ENCODE results near the gene PEX11B.

DNA sequence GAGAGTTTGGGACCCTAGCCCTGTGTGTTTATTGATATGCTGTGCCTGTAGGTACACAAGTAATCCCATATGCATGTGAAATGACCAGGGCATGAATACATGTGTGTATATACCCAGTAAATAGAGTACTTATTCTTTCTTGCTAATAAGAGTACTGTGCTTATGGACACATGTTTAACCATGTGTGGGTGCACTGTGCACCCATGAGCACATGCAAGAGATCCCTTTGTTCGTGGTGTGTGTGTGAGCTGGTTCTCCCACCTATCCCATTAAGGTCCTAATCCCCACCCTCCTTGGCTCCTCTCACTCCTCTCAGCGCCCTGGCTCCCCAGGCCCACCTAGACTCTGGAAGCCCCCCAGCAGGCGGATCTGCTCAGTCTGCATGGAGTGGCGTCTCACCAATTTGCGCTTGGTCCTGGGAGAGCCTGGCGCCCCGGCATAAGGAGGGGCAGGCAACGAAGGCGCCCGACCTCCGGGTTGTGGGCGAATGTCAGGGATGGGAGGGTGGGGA, 41.5 kb upstream of the PEX11B start:
- no peak for TF ChIP-seq POLR2AphosphoS5 (IDR thresholded peaks at IDR 0.05; ENCODE audit: low read depth, low read length)
- TF ChIP-seq, protein P1, sequence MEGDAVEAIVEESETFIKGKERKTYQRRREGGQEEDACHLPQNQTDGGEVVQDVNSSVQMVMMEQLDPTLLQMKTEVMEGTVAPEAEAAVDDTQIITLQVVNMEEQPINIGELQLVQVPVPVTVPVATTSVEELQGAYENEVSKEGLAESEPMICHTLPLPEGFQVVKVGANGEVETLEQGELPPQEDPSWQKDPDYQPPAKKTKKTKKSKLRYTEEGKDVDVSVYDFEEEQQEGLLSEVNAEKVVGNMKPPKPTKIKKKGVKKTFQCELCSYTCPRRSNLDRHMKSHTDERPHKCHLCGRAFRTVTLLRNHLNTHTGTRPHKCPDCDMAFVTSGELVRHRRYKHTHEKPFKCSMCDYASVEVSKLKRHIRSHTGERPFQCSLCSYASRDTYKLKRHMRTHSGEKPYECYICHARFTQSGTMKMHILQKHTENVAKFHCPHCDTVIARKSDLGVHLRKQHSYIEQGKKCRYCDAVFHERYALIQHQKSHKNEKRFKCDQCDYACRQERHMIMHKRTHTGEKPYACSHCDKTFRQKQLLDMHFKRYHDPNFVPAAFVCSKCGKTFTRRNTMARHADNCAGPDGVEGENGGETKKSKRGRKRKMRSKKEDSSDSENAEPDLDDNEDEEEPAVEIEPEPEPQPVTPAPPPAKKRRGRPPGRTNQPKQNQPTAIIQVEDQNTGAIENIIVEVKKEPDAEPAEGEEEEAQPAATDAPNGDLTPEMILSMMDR (IDR thresholded peaks at IDR 0.05): no peak
- TF ChIP-seq, protein P2, sequence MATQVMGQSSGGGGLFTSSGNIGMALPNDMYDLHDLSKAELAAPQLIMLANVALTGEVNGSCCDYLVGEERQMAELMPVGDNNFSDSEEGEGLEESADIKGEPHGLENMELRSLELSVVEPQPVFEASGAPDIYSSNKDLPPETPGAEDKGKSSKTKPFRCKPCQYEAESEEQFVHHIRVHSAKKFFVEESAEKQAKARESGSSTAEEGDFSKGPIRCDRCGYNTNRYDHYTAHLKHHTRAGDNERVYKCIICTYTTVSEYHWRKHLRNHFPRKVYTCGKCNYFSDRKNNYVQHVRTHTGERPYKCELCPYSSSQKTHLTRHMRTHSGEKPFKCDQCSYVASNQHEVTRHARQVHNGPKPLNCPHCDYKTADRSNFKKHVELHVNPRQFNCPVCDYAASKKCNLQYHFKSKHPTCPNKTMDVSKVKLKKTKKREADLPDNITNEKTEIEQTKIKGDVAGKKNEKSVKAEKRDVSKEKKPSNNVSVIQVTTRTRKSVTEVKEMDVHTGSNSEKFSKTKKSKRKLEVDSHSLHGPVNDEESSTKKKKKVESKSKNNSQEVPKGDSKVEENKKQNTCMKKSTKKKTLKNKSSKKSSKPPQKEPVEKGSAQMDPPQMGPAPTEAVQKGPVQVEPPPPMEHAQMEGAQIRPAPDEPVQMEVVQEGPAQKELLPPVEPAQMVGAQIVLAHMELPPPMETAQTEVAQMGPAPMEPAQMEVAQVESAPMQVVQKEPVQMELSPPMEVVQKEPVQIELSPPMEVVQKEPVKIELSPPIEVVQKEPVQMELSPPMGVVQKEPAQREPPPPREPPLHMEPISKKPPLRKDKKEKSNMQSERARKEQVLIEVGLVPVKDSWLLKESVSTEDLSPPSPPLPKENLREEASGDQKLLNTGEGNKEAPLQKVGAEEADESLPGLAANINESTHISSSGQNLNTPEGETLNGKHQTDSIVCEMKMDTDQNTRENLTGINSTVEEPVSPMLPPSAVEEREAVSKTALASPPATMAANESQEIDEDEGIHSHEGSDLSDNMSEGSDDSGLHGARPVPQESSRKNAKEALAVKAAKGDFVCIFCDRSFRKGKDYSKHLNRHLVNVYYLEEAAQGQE (IDR thresholded peaks at IDR 0.05; ENCODE audit: insufficient read depth in 1 of 2, low read depth in 2 of 2, low read length in 1 of 2): no peak
